PC-3 (cell line): ENCODE data around the gene NFKB2. TPM values are rescaled to one million over a fixed set of nuclear protein-coding genes. Genes with fewer than 3 reads are reported as not detected.
A peak's percentile ranks its signal among the peaks of the same experiment; 100 is the strongest.

Experiments
- ATAC-seq: fragments of 200-7000 bp; cut with Tn5 transposase; 2 replicates; pipeline ENCODE4 v1.9.1; 2020; ENCODE audit warnings: mild to moderate bottlenecking, moderate library complexity
- BruUV-seq: library from RNA; stranded (reverse); fragments of 400-500 nt; replicated peaks from 2 replicates; lab custom pipeline; 2021; lab: Mats Ljungman, UMichigan
- CTCF ChIA-PET: fragments of 300-600 bp; sonication (Branson Sonifier 250); formaldehyde crosslinking; loops from one replicate; lab custom pipeline; 2022; ENCODE audit warnings: antibody characterized with exemption; lab: Charles Lee
- POLR2A ChIA-PET: fragments of 300-600 bp; sonication (Branson Sonifier 250); formaldehyde crosslinking; loops from one replicate; lab custom pipeline; 2022; ENCODE audit warnings: antibody characterized with exemption; ENCODE audit not compliant: unreplicated experiment; lab: Charles Lee
- DNase-seq: peaks from one replicate; pipeline ENCODE4 v3.0.0-alpha.2; 2015
- H2AFZ ChIP-seq: fragments of 300-600 bp; sonication (generic); 2 replicates; pipeline ENCODE4 v1.6.0; 2016; ENCODE audit warnings: antibody characterized with exemption, low read length
- H3F3A ChIP-seq: fragments of 300-600 bp; sonication (generic); one replicate; pipeline ENCODE4 v1.6.0; 2017; ENCODE audit warnings: antibody characterized with exemption, low read length, control low read depth, mild to moderate bottlenecking; ENCODE audit not compliant: unreplicated experiment
- H3K27ac ChIP-seq: fragments of 300-600 bp; sonication (generic); 2 replicates; pipeline ENCODE4 v1.5.1; 2016; ENCODE audit warnings: mild to moderate bottlenecking, low read length
- H3K27me3 ChIP-seq: fragments of 300-600 bp; sonication (generic); 2 replicates; pipeline ENCODE4 v1.6.1; 2016; ENCODE audit warnings: low read length, mixed read lengths
- H3K36me3 ChIP-seq: fragments of 300-600 bp; sonication (generic); 2 replicates; pipeline ENCODE4 v1.6.1; 2016; ENCODE audit warnings: low read depth, mixed run types, low read length, mixed read lengths
- H3K4me1 ChIP-seq: fragments of 300-600 bp; sonication (generic); 2 replicates; pipeline ENCODE4 v1.5.1; 2016; ENCODE audit warnings: low read length; ENCODE audit not compliant: insufficient read depth
- H3K4me2 ChIP-seq: fragments of 300-600 bp; sonication (generic); 2 replicates; pipeline ENCODE4 v1.6.0; 2016; ENCODE audit warnings: low read length
- H3K4me3 ChIP-seq: fragments of 300-600 bp; sonication (generic); 2 replicates; pipeline ENCODE4 v1.5.1; 2016; ENCODE audit warnings: mild to moderate bottlenecking, low read length, mixed read lengths
- H3K79me2 ChIP-seq: fragments of 300-600 bp; sonication (generic); 2 replicates; pipeline ENCODE4 v1.6.1; 2017; ENCODE audit warnings: low read length, mixed read lengths
- H3K9ac ChIP-seq: fragments of 300-600 bp; sonication (generic); 2 replicates; pipeline ENCODE4 v1.6.0; 2016; ENCODE audit warnings: mild to moderate bottlenecking, low read length
- H3K9me2 ChIP-seq: fragments of 300-600 bp; sonication (generic); replicated peaks from 2 replicates; pipeline ENCODE4 v1.6.1; 2016; ENCODE audit warnings: mixed run types, low read length, mixed read lengths
- H3K9me3 ChIP-seq: fragments of 300-600 bp; sonication (generic); 2 replicates; pipeline ENCODE4 v1.6.1; 2016; ENCODE audit warnings: low read length, mixed read lengths
- H4K20me1 ChIP-seq: fragments of 300-600 bp; sonication (generic); 2 replicates; pipeline ENCODE4 v1.6.1; 2016; ENCODE audit warnings: low read length, mixed read lengths
- EZH2 ChIP-seq: fragments of 300-600 bp; sonication (generic); IDR thresholded peaks from one replicate; pipeline ENCODE4 v1.6.1; 2017; ENCODE audit warnings: antibody characterized with exemption, mild to moderate bottlenecking, low read length; ENCODE audit not compliant: unreplicated experiment
- EZH2phosphoT487 ChIP-seq: fragments of 300-600 bp; sonication (generic); IDR thresholded peaks from 2 replicates; pipeline ENCODE4 v1.6.1; 2018; ENCODE audit warnings: mild to moderate bottlenecking, antibody characterized with exemption, low read length, borderline replicate concordance
- intact Hi-C: fragments of 100-400 bp; cut with micrococcal nuclease; formaldehyde crosslinking; loops from 2 replicates; pipeline ENCODE4 v1.9.0; 2023
- total RNA-seq: library from RNA; depleted of rRNA; stranded (reverse); fragments of >200 nt; gene quantifications from 2 replicates; pipeline ENCODE4 v1.2.3, GENCODE V29; 2014
- TF ChIP-seq, protein P1 (sequence below): fragments of 300-600 bp; sonication (generic); conservative IDR thresholded peaks from 2 replicates; pipeline ENCODE4 v1.5.1; 2017; ENCODE audit warnings: antibody characterized with exemption, low read depth, mild to moderate bottlenecking, low read length

NFKB2 gene
- total RNA-seq, 1 experiment from 2014 or later, result 45.0 TPM

DNA sequence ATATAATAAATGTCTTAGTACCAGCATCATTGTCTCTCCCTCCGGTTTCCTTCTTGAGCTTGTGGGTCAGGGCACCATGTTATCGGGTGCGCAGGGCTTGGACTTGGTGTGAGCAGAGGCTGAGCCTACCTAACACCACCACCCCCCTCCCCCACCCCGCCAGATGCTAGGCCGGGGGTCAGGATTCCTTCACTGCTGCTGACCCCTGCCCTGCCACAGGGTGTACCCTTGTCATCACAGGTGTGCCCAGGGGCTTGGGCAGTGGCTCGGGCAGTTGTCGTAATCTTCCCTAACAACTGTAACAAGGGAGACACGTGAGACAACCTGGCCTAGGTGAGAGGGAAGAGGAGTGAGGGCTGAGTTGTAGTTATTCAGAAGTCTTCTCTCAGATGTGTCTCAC, 12.6 kb upstream of the NFKB2 start:
- no TSS peak for BruUV-seq
- Histone ChIP-seq H3K79me2 (no peaks in the 10 kb centered on the region), H2AFZ (no peak overlapping the region), H3F3A (no peaks in the 10 kb centered on the region), H3K9ac (no peak overlapping the region), H3K9me2 (no peaks in the 10 kb centered on the region), H4K20me1 (no peaks in the 10 kb centered on the region), H3K27ac (no peak overlapping the region), H3K4me2 (no peak overlapping the region), H3K36me3 (peaks cover 3% of the 10 kb centered on the region; the same call in 1 of the 2 replicates), H3K27me3 (no peaks in the 10 kb centered on the region), H3K9me3 (no peaks in the 10 kb centered on the region), H3K4me1 (no peaks in the 10 kb centered on the region), H3K4me3 (no peak overlapping the region)
- intact Hi-C loops, result no loop called here
- ATAC-seq, result no peak
- ChIA-PET CTCF (no interaction called here), POLR2A (no interaction called here)
- no peak for DNase-seq
- no peak for TF ChIP-seq EZH2phosphoT487
- no peak for TF ChIP-seq EZH2
- TF ChIP-seq, protein P1, sequence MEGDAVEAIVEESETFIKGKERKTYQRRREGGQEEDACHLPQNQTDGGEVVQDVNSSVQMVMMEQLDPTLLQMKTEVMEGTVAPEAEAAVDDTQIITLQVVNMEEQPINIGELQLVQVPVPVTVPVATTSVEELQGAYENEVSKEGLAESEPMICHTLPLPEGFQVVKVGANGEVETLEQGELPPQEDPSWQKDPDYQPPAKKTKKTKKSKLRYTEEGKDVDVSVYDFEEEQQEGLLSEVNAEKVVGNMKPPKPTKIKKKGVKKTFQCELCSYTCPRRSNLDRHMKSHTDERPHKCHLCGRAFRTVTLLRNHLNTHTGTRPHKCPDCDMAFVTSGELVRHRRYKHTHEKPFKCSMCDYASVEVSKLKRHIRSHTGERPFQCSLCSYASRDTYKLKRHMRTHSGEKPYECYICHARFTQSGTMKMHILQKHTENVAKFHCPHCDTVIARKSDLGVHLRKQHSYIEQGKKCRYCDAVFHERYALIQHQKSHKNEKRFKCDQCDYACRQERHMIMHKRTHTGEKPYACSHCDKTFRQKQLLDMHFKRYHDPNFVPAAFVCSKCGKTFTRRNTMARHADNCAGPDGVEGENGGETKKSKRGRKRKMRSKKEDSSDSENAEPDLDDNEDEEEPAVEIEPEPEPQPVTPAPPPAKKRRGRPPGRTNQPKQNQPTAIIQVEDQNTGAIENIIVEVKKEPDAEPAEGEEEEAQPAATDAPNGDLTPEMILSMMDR, result no peak

DNA sequence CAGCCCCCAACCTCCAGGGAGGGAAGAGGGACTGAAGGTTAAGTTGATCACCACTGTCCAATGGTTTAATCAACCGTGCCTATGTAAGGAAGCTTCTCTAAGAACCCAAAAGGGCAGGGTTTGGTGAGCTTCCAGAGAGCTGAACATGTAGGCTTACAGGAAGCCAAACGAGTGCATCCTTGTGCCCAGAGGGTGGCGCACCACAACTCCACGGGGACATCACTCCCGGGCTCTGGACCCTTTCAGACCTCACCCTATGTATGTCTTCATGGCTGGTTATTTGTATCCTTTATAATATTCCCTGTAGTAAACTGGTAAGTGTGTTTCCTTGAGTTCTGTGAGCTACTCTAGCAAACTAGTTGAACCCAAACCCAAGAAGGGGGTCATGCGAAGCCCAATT, 11.5 kb upstream of the NFKB2 start:
- Histone ChIP-seq H3K9me2 (no peaks in the 10 kb centered on the region), H3K27me3 (no peaks in the 10 kb centered on the region), H3F3A (no peaks in the 10 kb centered on the region), H2AFZ (no peak overlapping the region), H3K27ac (no peak overlapping the region), H3K4me2 (no peak overlapping the region), H3K9ac (no peak overlapping the region), H3K36me3 (peaks cover 3% of the 10 kb centered on the region; the same call in 1 of the 2 replicates), H3K79me2 (no peaks in the 10 kb centered on the region), H3K4me3 (no peak overlapping the region), H3K9me3 (no peaks in the 10 kb centered on the region), H4K20me1 (no peaks in the 10 kb centered on the region), H3K4me1 (no peaks in the 10 kb centered on the region)
- ATAC-seq (no peak), DNase-seq (no peak)
- BruUV-seq, result no TSS peak
- ChIA-PET POLR2A (no interaction called here), CTCF (interaction anchor here (0.6 kb wide), 1 partner anchor 38 kb away, joined by 5 read pairs; no protein-coding TSS in a partner anchor)
- intact Hi-C loops, result no loop called here
- TF ChIP-seq EZH2, result no peak
- TF ChIP-seq, protein P1, result peak; percentile 33; the same call in 1 of the 2 replicates
- no peak for TF ChIP-seq EZH2phosphoT487

DNA sequence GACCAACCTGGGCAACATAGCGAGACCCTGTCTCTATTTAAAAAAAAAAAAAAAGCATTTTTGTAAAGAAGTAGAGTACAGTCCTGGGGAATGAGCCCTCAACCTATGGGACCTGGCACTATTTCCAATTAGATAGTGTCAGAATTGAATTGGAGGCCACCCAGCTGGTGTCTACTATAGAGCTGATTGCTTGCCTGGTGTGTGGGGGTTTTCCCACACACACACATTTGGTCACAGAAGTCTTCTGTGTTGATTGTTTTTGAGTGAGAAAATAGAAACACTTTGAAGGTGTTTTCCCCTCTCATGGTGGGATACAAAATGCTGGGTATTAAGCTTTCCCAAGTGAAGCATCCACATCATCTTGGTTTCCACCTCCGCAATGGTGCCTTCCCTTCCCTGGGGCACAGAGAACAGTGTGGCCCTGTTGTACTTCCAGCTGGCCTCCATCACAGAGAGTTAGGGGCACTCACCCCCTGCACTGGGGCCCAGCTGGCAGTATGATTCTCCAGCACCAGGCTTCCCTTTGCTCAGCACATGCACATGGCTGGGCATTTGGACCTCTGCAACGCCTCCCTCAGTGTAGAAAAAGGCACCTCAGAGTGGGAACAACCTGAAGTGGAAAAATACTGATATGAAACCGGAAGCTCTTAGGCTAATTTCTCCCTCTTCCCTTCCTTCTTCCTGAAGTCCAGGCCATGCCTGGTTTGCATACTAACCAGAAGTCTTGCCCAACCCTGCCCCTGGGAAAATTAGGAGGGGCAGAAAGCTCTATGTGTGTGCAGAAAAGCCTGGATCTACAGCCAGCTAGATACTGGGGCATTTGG, 10.7 kb upstream of the NFKB2 start:
- no peaks in the 10 kb centered on the region for H3F3A ChIP-seq
- POLR2A ChIA-PET, result interaction anchor here (0.9 kb wide), 1 partner anchor 10 kb away, joined by 6 read pairs; no protein-coding TSS in a partner anchor
- no peaks in the 10 kb centered on the region for H4K20me1 ChIP-seq
- intact Hi-C loops, result no loop called here
- no peak for TF ChIP-seq EZH2phosphoT487
- no peak for TF ChIP-seq EZH2
- TF ChIP-seq, protein P1, result no peak
- no peaks in the 10 kb centered on the region for H3K79me2 ChIP-seq
- H3K9ac ChIP-seq, result no peak overlapping the region
- H3K4me2 ChIP-seq, result no peak overlapping the region
- CTCF ChIA-PET, result interaction anchor here (0.6 kb wide), 1 partner anchor 9 kb away, joined by 3 read pairs; no protein-coding TSS in a partner anchor
- no peak overlapping the region for H2AFZ ChIP-seq
- peaks cover 3% of the 10 kb centered on the region; the same call in 1 of the 2 replicates for H3K36me3 ChIP-seq
- DNase-seq (no peak), ATAC-seq (peak; percentile 27; the same call in 1 of the 2 replicates)
- no peak overlapping the region for H3K4me3 ChIP-seq
- H3K4me1 ChIP-seq, result no peaks in the 10 kb centered on the region
- no TSS peak for BruUV-seq
- H3K27ac ChIP-seq, result no peak overlapping the region
- H3K9me3 ChIP-seq, result no peaks in the 10 kb centered on the region
- no peaks in the 10 kb centered on the region for H3K9me2 ChIP-seq
- no peaks in the 10 kb centered on the region for H3K27me3 ChIP-seq
